NB4 (cell line): ENCODE data around the gene ATP6V1F.

Source experiments
- CTCF ChIP-seq: IDR thresholded peaks from one replicate; pipeline ENCODE4 v1.5.1; 2012; ENCODE audit warnings: low read depth, low read length
- MAX ChIP-seq: IDR thresholded peaks from 2 replicates; pipeline ENCODE4 v1.6.1; 2011; ENCODE audit warnings: low read depth, low read length
- MYC ChIP-seq: IDR thresholded peaks from 2 replicates; pipeline ENCODE4 v1.6.1; 2011; ENCODE audit warnings: low read depth, low read length
- POLR2A ChIP-seq: IDR thresholded peaks from 2 replicates; pipeline ENCODE4 v1.6.1; 2011; ENCODE audit warnings: mild to moderate bottlenecking; ENCODE audit not compliant: insufficient read length; ENCODE audit errors: extremely low read depth

- no peak for TF ChIP-seq CTCF
- TF ChIP-seq POLR2A = no peak
- TF ChIP-seq MAX = no peak
- TF ChIP-seq MYC = no peak
These were observed 3.2 kb upstream of the ATP6V1F start for GRCh38 chr7:128859232-128860157.
